BLaER1 treated with 17β-estradiol and CSF1 and Interleukin-3, amounts not matched to agents 10 nM and 100 nM (cell line): ENCODE results near the gene DLG2.
A peak's percentile ranks its signal among the peaks of the same experiment; 100 is the strongest.

Experiments
- H3K27ac ChIP-seq, 11 experiments: shearing (Covaris generic); formaldehyde crosslinking; 2 replicates each; pipeline ENCODE4 v1.8.1; 2022
- H3K27me3 ChIP-seq, 11 experiments: shearing (Covaris generic); formaldehyde crosslinking; 2 replicates each; pipeline ENCODE4 v1.8.1; 2022
- H3K36me3 ChIP-seq, 11 experiments: shearing (Covaris generic); formaldehyde crosslinking; 2 replicates each; pipeline ENCODE4 v1.8.1; 2022
- H3K4me1 ChIP-seq, 10 experiments: shearing (Covaris generic); formaldehyde crosslinking; 2 replicates each; pipeline ENCODE4 v1.8.1; 2022
- H3K4me2 ChIP-seq, 11 experiments: shearing (Covaris generic); formaldehyde crosslinking; 2 replicates each; pipeline ENCODE4 v1.8.1; 2022
- H3K4me3 ChIP-seq, 10 experiments: shearing (Covaris generic); formaldehyde crosslinking; 2 replicates each; pipeline ENCODE4 v1.8.1; 2022
- H3K9ac ChIP-seq, 11 experiments: shearing (Covaris generic); formaldehyde crosslinking; 2 replicates each; pipeline ENCODE4 v1.8.1; 2022
- H3K9me3 ChIP-seq, 11 experiments: shearing (Covaris generic); formaldehyde crosslinking; replicated peaks in 1 of 11; 2 replicates each; pipeline ENCODE4 v1.8.1; 2022
- H4K20me1 ChIP-seq, 11 experiments: shearing (Covaris generic); formaldehyde crosslinking; 2 replicates each; pipeline ENCODE4 v1.8.1; 2022
- Cebpa-rat ChIP-seq, 11 experiments: shearing (Covaris generic); IDR thresholded peaks; 2 replicates each; pipeline ENCODE4 v1.8.1; 2022

DLG2 gene

GRCh38 chr11:83864412-83865057 is 1762.6 kb downstream of the DLG2 start:
- Histone ChIP-seq H3K4me2 (no peak overlapping the region), H3K27ac (no peak overlapping the region), H3K27me3 (no peaks in the 10 kb centered on the region), H3K9ac (no peak overlapping the region), H3K4me3 (no peak overlapping the region), H3K36me3 (no peaks in the 10 kb centered on the region), H4K20me1 (no peaks in the 10 kb centered on the region), H3K9me3 (peaks cover 0 to 12% (median 4%) of the 10 kb centered on the region in 11 experiments; a peak in 4 of 22 replicates), H3K4me1 (no peaks in the 10 kb centered on the region)
- TF ChIP-seq Cebpa-rat (IDR thresholded peaks at IDR 0.05) = no peak

GRCh38 chr11:83863272-83863671 is 1763.9 kb downstream of the DLG2 start:
- TF ChIP-seq Cebpa-rat (IDR thresholded peaks at IDR 0.05) = no peak
- Histone ChIP-seq H3K36me3 (no peaks in the 10 kb centered on the region), H3K4me2 (no peak overlapping the region), H4K20me1 (no peaks in the 10 kb centered on the region), H3K9ac (no peak overlapping the region), H3K27ac (no peak overlapping the region), H3K27me3 (no peaks in the 10 kb centered on the region), H3K9me3 (peaks cover 0 to 13% (median 4%) of the 10 kb centered on the region in 11 experiments; a peak in 4 of 22 replicates), H3K4me1 (no peaks in the 10 kb centered on the region), H3K4me3 (no peak overlapping the region)

DNA sequence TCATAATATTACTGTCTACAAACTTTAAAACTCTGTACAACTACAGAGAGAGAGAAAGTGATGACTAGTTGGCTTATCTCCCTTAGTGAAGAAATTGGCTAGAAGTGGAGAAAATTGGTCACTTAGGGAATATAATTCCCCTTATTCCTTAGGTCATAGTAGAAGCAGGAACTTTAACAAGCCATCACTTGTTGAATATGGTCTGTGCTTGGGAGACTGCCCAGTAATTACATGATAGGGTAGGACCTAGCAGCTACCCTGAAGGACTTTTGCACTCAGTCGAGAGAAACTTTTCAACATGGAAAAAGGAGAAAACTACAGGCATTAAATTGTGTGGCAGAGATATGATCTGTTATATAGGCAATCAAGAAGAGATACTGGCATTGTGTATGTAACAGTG is 1764.5 kb downstream of the DLG2 start:
- Histone ChIP-seq H3K4me3 (no peak overlapping the region), H3K27me3 (no peaks in the 10 kb centered on the region), H3K36me3 (no peaks in the 10 kb centered on the region), H4K20me1 (no peaks in the 10 kb centered on the region), H3K9me3 (peaks cover 0 to 14% (median 4%) of the 10 kb centered on the region in 11 experiments; a peak in 4 of 22 replicates), H3K4me2 (no peak overlapping the region), H3K4me1 (no peaks in the 10 kb centered on the region), H3K27ac (no peak overlapping the region), H3K9ac (no peak overlapping the region)
- no peak for TF ChIP-seq Cebpa-rat (IDR thresholded peaks at IDR 0.05)

- Histone ChIP-seq H3K4me1 (no peaks in the 10 kb centered on the region), H3K9ac (no peak overlapping the region), H3K27ac (no peak overlapping the region), H3K27me3 (no peaks in the 10 kb centered on the region), H4K20me1 (no peaks in the 10 kb centered on the region), H3K4me2 (no peak overlapping the region), H3K36me3 (no peaks in the 10 kb centered on the region), H3K9me3 (peaks cover 0 to 21% (median 7%) of the 10 kb centered on the region in 11 experiments; a peak in 8 of 22 replicates), H3K4me3 (no peak overlapping the region)
- TF ChIP-seq Cebpa-rat (IDR thresholded peaks at IDR 0.05) = no peak
Measured at GRCh38 chr11:83862033-83862432, 1765.1 kb downstream of the DLG2 start.

DNA sequence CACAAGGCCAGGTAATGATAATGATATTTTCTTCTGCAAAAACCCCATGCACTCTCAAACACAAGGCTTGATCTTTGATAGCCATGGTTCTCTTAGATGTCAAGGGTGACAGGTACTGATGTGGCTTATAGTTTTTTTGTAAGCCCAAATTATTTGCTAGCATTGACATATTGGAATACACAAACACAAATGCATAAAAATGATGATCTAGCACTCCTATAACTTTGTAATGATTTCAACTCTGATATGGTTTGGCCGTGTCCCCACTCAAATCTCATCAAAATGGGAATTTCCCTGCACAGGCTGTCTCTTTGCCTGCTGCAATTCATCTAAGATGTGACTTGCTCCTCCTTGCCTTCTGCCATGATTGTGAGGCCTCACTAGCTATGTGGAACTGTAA is 1768.5 kb downstream of the DLG2 start:
- no peaks in the 10 kb centered on the region for H3K27me3 ChIP-seq
- no peaks in the 10 kb centered on the region for H4K20me1 ChIP-seq
- H3K4me3 ChIP-seq = no peak overlapping the region
- H3K9me3 ChIP-seq = peaks cover 0 to 25% (median 9%) of the 10 kb centered on the region in 11 experiments; a peak in 8 of 22 replicates
- no peak for TF ChIP-seq Cebpa-rat (IDR thresholded peaks at IDR 0.05)
- H3K36me3 ChIP-seq = no peaks in the 10 kb centered on the region
- H3K4me2 ChIP-seq = no peak overlapping the region
- no peaks in the 10 kb centered on the region for H3K4me1 ChIP-seq
- H3K9ac ChIP-seq = no peak overlapping the region
- H3K27ac ChIP-seq = no peak overlapping the region

GRCh38 chr11:83855237-83855636 is 1771.9 kb downstream of the DLG2 start:
- Histone ChIP-seq H3K4me3 (no peak overlapping the region), H3K27me3 (no peaks in the 10 kb centered on the region), H3K4me2 (no peak overlapping the region), H3K36me3 (no peaks in the 10 kb centered on the region), H3K9ac (no peak overlapping the region), H3K9me3 (peaks cover 0 to 19% (median 8%) of the 10 kb centered on the region in 11 experiments; a peak in 8 of 22 replicates), H4K20me1 (no peaks in the 10 kb centered on the region), H3K27ac (no peak overlapping the region), H3K4me1 (peaks cover 0 to 7% (median 0%) of the 10 kb centered on the region in 10 experiments; a peak in 2 of 20 replicates)
- no peak for TF ChIP-seq Cebpa-rat (IDR thresholded peaks at IDR 0.05)

DNA sequence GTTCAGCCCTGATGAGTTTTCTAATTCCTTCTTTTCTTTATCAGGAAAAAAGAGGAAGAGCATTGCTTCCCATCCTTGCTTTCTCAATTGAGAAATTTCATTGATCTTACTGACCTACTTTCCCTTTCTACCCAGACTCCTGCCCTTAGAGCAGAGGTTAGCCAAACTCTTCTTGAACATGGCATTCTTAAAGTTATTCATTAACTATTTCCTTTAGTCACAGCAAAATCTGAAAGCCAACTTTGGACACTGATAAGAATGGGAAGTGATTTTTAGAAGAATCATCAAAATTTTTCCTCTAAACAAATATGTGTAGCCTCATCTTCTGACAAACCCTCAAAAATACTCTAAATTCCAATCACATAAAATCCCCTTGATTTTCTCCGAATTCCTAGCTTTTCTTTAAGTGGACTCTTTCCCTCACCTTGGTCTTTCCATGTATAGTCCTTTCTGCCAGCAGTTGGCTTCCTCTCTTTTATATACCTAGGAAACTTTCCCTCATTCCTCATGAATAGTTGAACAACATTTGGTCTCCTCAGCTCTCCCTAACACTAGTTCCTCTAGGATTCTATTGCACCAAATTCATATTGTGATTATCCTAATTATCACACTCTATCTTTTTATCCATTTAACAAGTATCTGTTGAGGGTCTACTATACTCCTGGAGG is 1774.2 kb downstream of the DLG2 start:
- TF ChIP-seq Cebpa-rat (IDR thresholded peaks at IDR 0.05) = no peak
- no peak overlapping the region for H3K27ac ChIP-seq
- peaks cover 0 to 12% (median 5%) of the 10 kb centered on the region in 11 experiments; a peak in 6 of 22 replicates for H3K9me3 ChIP-seq
- no peaks in the 10 kb centered on the region for H4K20me1 ChIP-seq
- H3K27me3 ChIP-seq = no peaks in the 10 kb centered on the region
- H3K9ac ChIP-seq = no peak overlapping the region
- peak overlapping the region in 1 of 11 experiments; percentile 2; a peak in 1 of 22 replicates for H3K4me2 ChIP-seq
- H3K4me3 ChIP-seq = no peak overlapping the region
- H3K4me1 ChIP-seq = peaks cover 0 to 7% (median 0%) of the 10 kb centered on the region in 10 experiments; a peak in 2 of 20 replicates
- H3K36me3 ChIP-seq = no peaks in the 10 kb centered on the region

DNA sequence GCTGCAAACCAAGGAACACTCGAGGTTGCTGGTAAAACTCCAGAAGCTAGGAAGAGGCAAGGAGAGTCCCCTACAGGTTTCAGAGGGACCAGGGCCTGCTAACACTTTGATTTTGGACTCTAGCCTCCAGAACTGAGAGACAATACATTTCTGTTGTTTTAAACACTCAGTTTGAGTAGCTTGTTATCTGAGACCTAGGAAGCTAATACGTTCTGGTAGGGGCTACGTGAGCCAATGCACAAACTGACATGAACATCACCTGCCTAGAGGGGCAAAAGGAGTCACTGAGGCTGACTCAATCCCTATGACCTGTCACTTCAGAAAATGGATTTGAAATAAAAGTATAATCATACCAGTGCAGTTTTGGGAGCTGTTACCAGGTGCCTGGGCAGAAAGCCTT is 1775.1 kb downstream of the DLG2 start:
- H4K20me1 ChIP-seq = no peaks in the 10 kb centered on the region
- H3K27ac ChIP-seq = no peak overlapping the region
- no peak overlapping the region for H3K9ac ChIP-seq
- no peak overlapping the region for H3K4me2 ChIP-seq
- peaks cover 0 to 5% (median 2%) of the 10 kb centered on the region in 11 experiments; a peak in 6 of 22 replicates for H3K9me3 ChIP-seq
- peaks cover 0 to 7% (median 0%) of the 10 kb centered on the region in 10 experiments; a peak in 2 of 20 replicates for H3K4me1 ChIP-seq
- H3K4me3 ChIP-seq = no peak overlapping the region
- no peaks in the 10 kb centered on the region for H3K27me3 ChIP-seq
- no peak for TF ChIP-seq Cebpa-rat (IDR thresholded peaks at IDR 0.05)
- no peaks in the 10 kb centered on the region for H3K36me3 ChIP-seq

- no peak overlapping the region for H3K27ac ChIP-seq
- H3K9ac ChIP-seq = no peak overlapping the region
- no peak overlapping the region for H3K4me3 ChIP-seq
- H3K9me3 ChIP-seq = no peaks in the 10 kb centered on the region
- no peaks in the 10 kb centered on the region for H3K27me3 ChIP-seq
- TF ChIP-seq Cebpa-rat (IDR thresholded peaks at IDR 0.05) = no peak
- no peaks in the 10 kb centered on the region for H4K20me1 ChIP-seq
- H3K36me3 ChIP-seq = no peaks in the 10 kb centered on the region
- H3K4me1 ChIP-seq = peaks cover 0 to 7% (median 1%) of the 10 kb centered on the region in 10 experiments; a peak in 6 of 20 replicates
- H3K4me2 ChIP-seq = no peak overlapping the region
Measured at GRCh38 chr11:83847467-83848034, 1779.6 kb downstream of the DLG2 start.
